ENCODE results near the gene FCHSD2. TPM values are rescaled to one million over a fixed set of nuclear protein-coding genes. Genes with fewer than 3 reads are reported as not detected.

FCHSD2 gene
- total RNA-seq, 1 experiment from 2014 or later, result 22.6 TPM

GRCh38 chr11:73149105-73149504 lies 7.0 kb upstream of the FCHSD2 start:
- POLR2A ChIA-PET (ENCODE audit: unreplicated experiment), result interaction anchor here (0.5 to 0.9 kb wide), 3 partner anchors 9 to 689 kb away, joined by 3 read pairs; no protein-coding TSS in a partner anchor
- 0 out of 2 replicates have a peak, but pooled peaks cover 8% of the 10 kb centered on the region for H3F3A ChIP-seq (ENCODE audit: insufficient read depth, low read depth)
- H2AFZ ChIP-seq, result no peak overlapping the region
- no peaks in the 10 kb centered on the region for H3K9me3 ChIP-seq (ENCODE audit: insufficient read depth, low read depth)
- H3K79me2 ChIP-seq (ENCODE audit: low read depth), result no peaks in the 10 kb centered on the region
- no peaks in the 10 kb centered on the region for H3K9me2 ChIP-seq (ENCODE audit: insufficient read depth)
- H3K4me1 ChIP-seq (replicated peaks; ENCODE audit: insufficient read depth), result peaks cover 12% of the 10 kb centered on the region
- no peaks in the 10 kb centered on the region for H3K27me3 ChIP-seq (ENCODE audit: insufficient read depth, low read depth)
- no peaks in the 10 kb centered on the region for H3K36me3 ChIP-seq (ENCODE audit: low read depth)
- no peak overlapping the region for H3K4me3 ChIP-seq
- H3K4me2 ChIP-seq, result no peak overlapping the region
- H4K20me1 ChIP-seq (ENCODE audit: insufficient read depth), result no peaks in the 10 kb centered on the region
- TF ChIP-seq EZH2 (IDR thresholded peaks at IDR 0.05; ENCODE audit: low read depth) (no peak), CTCF (conservative IDR thresholded peaks at IDR 0.05) (no peak)
- DNase-seq, result peak in 1 of 2 experiments; percentile 33
- no peak overlapping the region for H3K27ac ChIP-seq
- BruUV-seq (replicated peaks), result no TSS peak
- CTCF ChIA-PET, result no interaction called here
- intact Hi-C loops (cut with micrococcal nuclease; ENCODE audit: unreplicated experiment), result no loop called here

DNA sequence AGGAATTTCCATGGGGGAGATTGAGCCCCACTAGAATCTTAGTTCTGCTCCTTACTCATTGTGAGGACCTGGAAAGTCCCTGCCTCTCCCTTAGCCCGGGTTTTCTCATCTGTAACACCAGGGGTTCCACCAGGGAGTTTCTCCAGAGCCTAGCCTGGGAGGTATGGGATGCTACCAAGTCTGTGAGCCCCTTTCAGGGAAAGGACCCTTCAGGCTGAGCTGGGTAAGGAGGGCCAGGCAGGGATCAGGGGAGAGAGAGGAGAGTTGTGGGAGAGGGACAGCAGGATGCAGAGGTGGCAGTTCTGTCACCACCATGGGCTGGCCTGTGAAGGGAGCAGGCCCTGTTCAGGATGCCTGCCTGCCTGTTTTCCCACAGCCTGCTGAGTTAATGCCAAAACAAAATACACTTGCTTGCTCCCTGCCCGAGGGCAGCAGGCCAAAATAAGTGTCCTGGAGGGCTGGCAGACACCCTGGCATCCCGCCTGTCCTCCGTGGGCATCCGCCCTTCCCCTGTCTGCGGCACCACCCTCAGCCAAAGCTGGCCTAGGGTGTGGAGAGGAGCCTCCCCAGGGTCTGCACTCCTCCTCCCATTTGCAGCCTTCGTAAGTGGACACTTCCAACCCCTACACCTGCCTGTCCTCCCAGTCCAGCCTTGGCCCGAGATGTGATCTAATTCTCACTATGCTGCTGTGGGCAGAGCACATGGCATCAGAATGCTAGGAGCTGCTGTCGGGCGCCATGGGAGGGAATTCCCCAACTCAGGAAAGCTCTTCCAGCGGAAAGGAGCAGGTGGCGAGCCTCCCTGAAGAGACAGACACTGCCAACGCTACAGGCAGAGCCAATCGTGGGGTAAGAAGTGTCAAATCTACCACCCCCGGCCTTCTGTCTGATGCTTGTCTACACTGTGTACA lies 5.9 kb upstream of the FCHSD2 start:
- intact Hi-C loops (cut with micrococcal nuclease; ENCODE audit: unreplicated experiment), result no loop called here
- H4K20me1 ChIP-seq (ENCODE audit: insufficient read depth), result no peaks in the 10 kb centered on the region
- H3K27me3 ChIP-seq (ENCODE audit: insufficient read depth, low read depth), result no peaks in the 10 kb centered on the region
- no peaks in the 10 kb centered on the region for H3K9me2 ChIP-seq (ENCODE audit: insufficient read depth)
- BruUV-seq (replicated peaks), result no TSS peak
- no peak overlapping the region for H3K27ac ChIP-seq
- TF ChIP-seq CTCF (conservative IDR thresholded peaks at IDR 0.05), result no peak
- TF ChIP-seq EZH2 (IDR thresholded peaks at IDR 0.05; ENCODE audit: low read depth), result no peak
- CTCF ChIA-PET, result interaction anchor here (0.6 kb wide), 1 partner anchor 231 kb away, joined by 5 read pairs; no protein-coding TSS in a partner anchor
- peaks cover 13% of the 10 kb centered on the region; the same call in 1 of the 2 replicates for H3F3A ChIP-seq (ENCODE audit: insufficient read depth, low read depth)
- H3K4me2 ChIP-seq, result no peak overlapping the region
- no peak overlapping the region for H2AFZ ChIP-seq
- H3K36me3 ChIP-seq (ENCODE audit: low read depth), result no peaks in the 10 kb centered on the region
- no peaks in the 10 kb centered on the region for H3K79me2 ChIP-seq (ENCODE audit: low read depth)
- DNase-seq, result peak in 1 of 2 experiments; percentile 16
- POLR2A ChIA-PET (ENCODE audit: unreplicated experiment), result interaction anchor here (0.5 to 0.9 kb wide), 2 partner anchors 10 to 688 kb away, joined by 3 read pairs; no protein-coding TSS in a partner anchor
- H3K4me3 ChIP-seq, result no peak overlapping the region
- peaks cover 8% of the 10 kb centered on the region for H3K4me1 ChIP-seq (replicated peaks; ENCODE audit: insufficient read depth)
- no peaks in the 10 kb centered on the region for H3K9me3 ChIP-seq (ENCODE audit: insufficient read depth, low read depth)

GRCh38 chr11:73145986-73146575 lies 4.0 kb upstream of the FCHSD2 start:
- no TSS peak for BruUV-seq (replicated peaks)
- H3K27me3 ChIP-seq (ENCODE audit: insufficient read depth, low read depth), result no peaks in the 10 kb centered on the region
- no peaks in the 10 kb centered on the region for H4K20me1 ChIP-seq (ENCODE audit: insufficient read depth)
- H3K79me2 ChIP-seq (ENCODE audit: low read depth), result peaks cover 4% of the 10 kb centered on the region
- no peaks in the 10 kb centered on the region for H3K9me2 ChIP-seq (ENCODE audit: insufficient read depth)
- ChIA-PET POLR2A (ENCODE audit: unreplicated experiment) (no interaction called here), CTCF (no interaction called here)
- H3K36me3 ChIP-seq (ENCODE audit: low read depth), result no peaks in the 10 kb centered on the region
- TF ChIP-seq EZH2 (IDR thresholded peaks at IDR 0.05; ENCODE audit: low read depth) (no peak), CTCF (conservative IDR thresholded peaks at IDR 0.05) (no peak)
- no peak overlapping the region for H3K4me3 ChIP-seq
- H3F3A ChIP-seq (ENCODE audit: insufficient read depth, low read depth), result peaks cover 11% of the 10 kb centered on the region; the same call in 1 of the 2 replicates
- no peak overlapping the region for H2AFZ ChIP-seq
- H3K4me2 ChIP-seq, result no peak overlapping the region
- no peak overlapping the region for H3K27ac ChIP-seq
- DNase-seq, result no peak
- peaks cover 3% of the 10 kb centered on the region for H3K4me1 ChIP-seq (replicated peaks; ENCODE audit: insufficient read depth)
- no peaks in the 10 kb centered on the region for H3K9me3 ChIP-seq (ENCODE audit: insufficient read depth, low read depth)
- intact Hi-C loops (cut with micrococcal nuclease; ENCODE audit: unreplicated experiment), result no loop called here

All from PC-9 (cell line).